WI38 (cell line): Measurements from ENCODE around the gene OR6B3.

Experiments used
- H3K4me3 ChIP-seq: 2 replicates; pipeline ENCODE4 v1.5.1; 2011; ENCODE audit warnings: low read depth, mild to moderate bottlenecking, control low read depth, low read length
- CTCF ChIP-seq: IDR thresholded peaks from 2 replicates; pipeline ENCODE4 v1.5.1; 2012; ENCODE audit warnings: low read depth, mild to moderate bottlenecking, control low read depth, low read length

OR6B3 gene

GRCh38 chr2:240077442-240077841 lies 24.1 kb upstream of the OR6B3 start:
- no peak for TF ChIP-seq CTCF
- H3K4me3 ChIP-seq, result no peak overlapping the region

DNA sequence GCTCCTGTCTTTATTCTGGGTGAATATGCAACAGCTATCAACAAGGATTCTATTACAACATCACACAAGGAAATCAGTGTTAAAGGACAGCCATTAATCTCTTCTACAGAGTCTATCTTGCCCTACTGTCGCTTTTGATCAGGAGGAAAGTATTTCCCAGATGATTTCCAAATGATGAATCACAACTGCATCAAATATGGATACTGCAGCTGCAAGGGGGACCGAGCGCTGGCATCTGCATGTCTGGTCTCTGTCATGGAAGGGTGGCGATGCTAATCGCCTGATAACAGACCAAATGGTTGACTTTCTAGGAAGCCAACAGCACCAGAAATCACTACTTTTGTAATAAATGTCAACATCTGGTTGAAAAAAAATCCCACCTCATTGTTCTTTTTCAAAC lies 21.2 kb upstream of the OR6B3 start:
- no peak overlapping the region for H3K4me3 ChIP-seq
- TF ChIP-seq CTCF, result no peak

- TF ChIP-seq CTCF, result no peak
- no peak overlapping the region for H3K4me3 ChIP-seq
Measured at GRCh38 chr2:240070907-240071306, 17.6 kb upstream of the OR6B3 start.

- no peak overlapping the region for H3K4me3 ChIP-seq
- no peak for TF ChIP-seq CTCF
Measured at GRCh38 chr2:240069829-240070228, 16.5 kb upstream of the OR6B3 start.

DNA sequence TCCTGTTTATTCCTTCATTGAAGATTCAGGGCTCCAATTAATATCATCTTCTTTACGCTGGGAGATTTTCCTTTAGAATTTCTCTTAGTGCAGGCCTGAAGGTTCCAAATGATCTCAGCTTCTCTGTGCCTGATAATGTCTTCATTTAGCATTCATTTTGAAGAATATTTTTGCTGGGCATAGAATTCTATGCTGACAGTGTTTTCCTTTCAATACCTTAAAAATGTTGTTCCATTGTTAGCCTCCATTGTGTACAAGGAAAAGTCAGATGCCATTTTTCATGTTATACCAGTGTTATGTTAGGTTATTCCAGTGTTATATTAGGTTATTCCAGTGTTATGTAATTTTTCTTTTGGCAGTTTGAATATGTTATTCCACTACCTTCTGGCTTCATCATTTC lies 14.9 kb upstream of the OR6B3 start:
- no peak for TF ChIP-seq CTCF
- no peak overlapping the region for H3K4me3 ChIP-seq

GRCh38 chr2:240066489-240066888 lies 13.2 kb upstream of the OR6B3 start:
- H3K4me3 ChIP-seq, result no peak overlapping the region
- TF ChIP-seq CTCF, result no peak

DNA sequence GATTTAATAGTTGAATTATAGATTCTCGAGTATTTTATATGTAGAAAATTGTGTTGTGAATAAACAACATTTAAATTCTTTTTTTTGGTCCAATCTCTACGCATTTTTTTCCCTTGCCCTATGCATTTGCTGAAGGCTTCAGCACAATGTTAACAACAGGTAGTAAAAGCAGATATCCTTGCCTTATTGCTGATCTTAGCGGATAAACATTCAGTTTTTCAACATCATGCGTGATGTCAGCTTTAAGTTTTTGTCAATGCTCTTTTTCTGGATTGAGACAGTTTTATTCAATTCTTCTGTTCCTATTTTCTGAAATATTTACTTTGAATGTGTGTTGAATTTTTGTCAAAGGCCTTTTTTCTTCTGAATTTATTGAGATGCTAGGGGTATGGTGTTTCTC lies 11.6 kb upstream of the OR6B3 start:
- no peak overlapping the region for H3K4me3 ChIP-seq
- no peak for TF ChIP-seq CTCF
